GM21723 (cell line): ENCODE measurements around the gene OSBPL9.
"Not testable (repeated sequence)": the region's sequence is repeated elsewhere in the genome, so short reads cannot be mapped to it uniquely, and the experiment has no call there.

Experiments used
- ATAC-seq: cut with Tn5 transposase; IDR thresholded peaks from one replicate; pipeline ENCODE4 v1.9.1; 2021; ENCODE audit warnings: mild to moderate bottlenecking, moderate library complexity; ENCODE audit not compliant: unreplicated experiment

OSBPL9 gene

GRCh38 chr1:51607681-51608095 is 9.2 kb upstream of the OSBPL9 start:
- no peak for ATAC-seq

- not testable (repeated sequence) for ATAC-seq
These were observed 6.8 kb upstream of the OSBPL9 start for GRCh38 chr1:51610104-51610503.

- no peak for ATAC-seq
These were observed 6.3 kb upstream of the OSBPL9 start for GRCh38 chr1:51610637-51611036.

GRCh38 chr1:51612447-51612961 is 4.4 kb upstream of the OSBPL9 start:
- no peak for ATAC-seq

- ATAC-seq: no peak
These were observed 1.1 kb upstream of the OSBPL9 start for GRCh38 chr1:51615780-51616291.

- ATAC-seq: no peak
These were observed 402 bp upstream of the OSBPL9 start for GRCh38 chr1:51616490-51616889.

- no peak for ATAC-seq
These were observed 1.8 kb downstream of the OSBPL9 start for GRCh38 chr1:51618715-51619114.

GRCh38 chr1:51620470-51620869 is 3.6 kb downstream of the OSBPL9 start:
- no peak for ATAC-seq

- no peak for ATAC-seq
These were observed 4.3 kb downstream of the OSBPL9 start for GRCh38 chr1:51621161-51621560.

GRCh38 chr1:51621841-51622454 is 5.1 kb downstream of the OSBPL9 start:
- no peak for ATAC-seq

GRCh38 chr1:51622455-51622913 is 5.6 kb downstream of the OSBPL9 start:
- no peak for ATAC-seq

- no peak for ATAC-seq
These were observed 6.1 kb downstream of the OSBPL9 start for GRCh38 chr1:51623025-51623424.

- ATAC-seq: no peak
These were observed 6.6 kb downstream of the OSBPL9 start for GRCh38 chr1:51623450-51623849.

- no peak for ATAC-seq
These were observed 8.0 kb downstream of the OSBPL9 start for GRCh38 chr1:51624855-51625254.

GRCh38 chr1:51627672-51628071 is 10.8 kb downstream of the OSBPL9 start:
- no peak for ATAC-seq

GRCh38 chr1:51628715-51629590 is 12.1 kb downstream of the OSBPL9 start:
- ATAC-seq: no peak

GRCh38 chr1:51629918-51630317 is 13.0 kb downstream of the OSBPL9 start:
- ATAC-seq: no peak

- ATAC-seq: no peak
These were observed 13.5 kb downstream of the OSBPL9 start for GRCh38 chr1:51630393-51630792.

GRCh38 chr1:51630922-51631321 is 14.0 kb downstream of the OSBPL9 start:
- no peak for ATAC-seq

- no peak for ATAC-seq
These were observed 14.9 kb downstream of the OSBPL9 start for GRCh38 chr1:51631747-51632146.

GRCh38 chr1:51634618-51635017 is 17.7 kb downstream of the OSBPL9 start:
- ATAC-seq: no peak

- no peak for ATAC-seq
These were observed 18.7 kb downstream of the OSBPL9 start for GRCh38 chr1:51635615-51636014.
